Transverse colon (tissue), 4 donors: ENCODE results near the gene THOP1.

Experiments
- CTCF ChIP-seq, 5 experiments: fragments of 200-600 bp in 3 of 5; fragments of 450-650 bp in 2 of 5; sonication (generic) in 3 of 5; IDR thresholded peaks; 1 replicate in 2 of 5; 2 replicates in 3 of 5; pipeline ENCODE4 v1.5.1; 2016 to 2017; ENCODE audit warnings: antibody characterized with exemption in 5 of 5, inconsistent platforms in 3 of 5, mild to moderate bottlenecking in 2 of 5, moderate library complexity in 1 of 5
- EP300 ChIP-seq: sonication (generic); formaldehyde crosslinking; IDR thresholded peaks from one replicate; pipeline ENCODE4 v1.6.1; 2017; ENCODE audit warnings: antibody characterized with exemption, low read depth
- POLR2A ChIP-seq: fragments of 450-650 bp; IDR thresholded peaks from one replicate; pipeline ENCODE4 v1.6.1; 2016; ENCODE audit warnings: antibody characterized with exemption, mild to moderate bottlenecking, moderate library complexity
- POLR2AphosphoS5 ChIP-seq, 3 donors: sonication (generic); formaldehyde crosslinking; IDR thresholded peaks; one replicate each; pipeline ENCODE4 v1.6.1; 2016; ENCODE audit warnings: antibody characterized with exemption in 3 of 3

- no peak for TF ChIP-seq CTCF (IDR thresholded peaks at IDR 0.05)
- TF ChIP-seq POLR2A, result no peak
- TF ChIP-seq EP300, result no peak
- no peak for TF ChIP-seq POLR2AphosphoS5 (IDR thresholded peaks at IDR 0.05)
Measured at GRCh38 chr19:2783781-2784145, 1.5 kb upstream of the THOP1 start.
